K562 (cell line): ENCODE data around the gene ARHGAP22. TPM values are rescaled to one million over a fixed set of nuclear protein-coding genes. Genes with fewer than 3 reads are reported as not detected.
A peak's percentile ranks its signal among the peaks of the same experiment; 100 is the strongest.

ENCODE experiments used
- CBFB ChIP-seq: sonication (generic); formaldehyde crosslinking; IDR thresholded peaks from 2 replicates; pipeline ENCODE4 v1.4.0; 2020; ENCODE audit warnings: mild to moderate bottlenecking, missing genetic modification reagents
- CBX2 ChIP-seq: fragments of 200-600 bp; sonication (generic); IDR thresholded peaks from one replicate; pipeline ENCODE4 v1.6.1; 2012; ENCODE audit warnings: mild to moderate bottlenecking, low read length, inconsistent platforms; ENCODE audit not compliant: insufficient read depth, poor library complexity, severe bottlenecking
- DDX20 ChIP-seq: fragments of 450-650 bp; IDR thresholded peaks from 2 replicates; pipeline ENCODE4 v1.6.1; 2016; ENCODE audit warnings: missing genetic modification characterization, low read depth, mild to moderate bottlenecking, missing compliant biosample characterization, moderate library complexity
- E2F6 ChIP-seq, 2 experiments: IDR thresholded peaks; 2 replicates each; pipeline ENCODE4 v1.6.1; 2011; ENCODE audit warnings: borderline replicate concordance in 1 of 2, control low read depth in 1 of 2, low read depth in 1 of 2, low read length in 1 of 2, mild to moderate bottlenecking in 1 of 2, mixed read lengths in 1 of 2, moderate library complexity in 1 of 2; ENCODE audit not compliant: insufficient read depth in 1 of 2, insufficient read length in 1 of 2, poor library complexity in 1 of 2, severe bottlenecking in 1 of 2; ENCODE audit errors: extremely low read depth in 1 of 2
- ELF4 ChIP-seq: fragments of 450-650 bp; formaldehyde crosslinking; IDR thresholded peaks from 2 replicates; pipeline ENCODE4 v1.4.0; 2022; ENCODE audit warnings: missing genetic modification characterization
- ERF ChIP-seq: fragments of 450-650 bp; formaldehyde crosslinking; IDR thresholded peaks from 2 replicates; pipeline ENCODE4 v1.4.0; 2020; ENCODE audit warnings: mild to moderate bottlenecking, mixed read lengths
- KDM2B ChIP-seq: fragments of 250-450 bp; sonication (Bioruptor Pico); IDR thresholded peaks from 2 replicates; pipeline ENCODE4 v1.8.0; 2021; ENCODE audit warnings: mild to moderate bottlenecking, moderate library complexity
- LEF1 ChIP-seq: fragments of 450-650 bp; IDR thresholded peaks from 2 replicates; pipeline ENCODE4 v1.6.1; 2016; ENCODE audit warnings: mild to moderate bottlenecking
- NR2F6 ChIP-seq: fragments of 450-650 bp; formaldehyde crosslinking; IDR thresholded peaks from 2 replicates; pipeline ENCODE4 v1.4.0; 2020; ENCODE audit warnings: mild to moderate bottlenecking
- PCBP2 ChIP-seq: fragments of 200-400 bp; formaldehyde crosslinking; IDR thresholded peaks from 2 replicates; pipeline ENCODE4 v1.6.1; 2018; ENCODE audit warnings: low read length, low read depth, mild to moderate bottlenecking, moderate library complexity; ENCODE audit not compliant: poor library complexity, severe bottlenecking
- PPARD ChIP-seq: fragments of 250-450 bp; sonication (Bioruptor Pico); IDR thresholded peaks from 2 replicates; pipeline ENCODE4 v1.8.0; 2022; ENCODE audit warnings: inconsistent platforms, mild to moderate bottlenecking, moderate library complexity
- RHOXF2B ChIP-seq: fragments of 250-450 bp; sonication (Bioruptor Pico); conservative IDR thresholded peaks from 2 replicates; pipeline ENCODE4 v1.5.1; 2021
- RREB1 ChIP-seq: fragments of 250-450 bp; sonication (Bioruptor Pico); IDR thresholded peaks from 2 replicates; pipeline ENCODE4 v1.4.0; 2020
- SLC30A9 ChIP-seq: fragments of 250-450 bp; sonication (Bioruptor Pico); IDR thresholded peaks from 2 replicates; pipeline ENCODE4 v1.8.0; 2022; ENCODE audit warnings: mild to moderate bottlenecking, moderate library complexity
- UBTF ChIP-seq, 2 experiments: IDR thresholded peaks; 2 replicates each; pipeline ENCODE4 v1.6.1; 2012; ENCODE audit warnings: improper control_type of control experiment in 2 of 2, low read depth in 2 of 2, low read length in 2 of 2, borderline replicate concordance in 1 of 2
- XRCC5 ChIP-seq: fragments of 200-400 bp; formaldehyde crosslinking; IDR thresholded peaks from 2 replicates; pipeline ENCODE4 v1.6.1; 2017; ENCODE audit warnings: low read depth, mild to moderate bottlenecking, low read length
- ZFP1 ChIP-seq: fragments of 450-650 bp; formaldehyde crosslinking; IDR thresholded peaks from 2 replicates; pipeline ENCODE4 v1.4.0; 2020; ENCODE audit warnings: mild to moderate bottlenecking, mixed read lengths
- ZNF165 ChIP-seq: fragments of 250-450 bp; sonication (Bioruptor Pico); IDR thresholded peaks from 2 replicates; pipeline ENCODE4 v1.4.0; 2020; ENCODE audit warnings: borderline replicate concordance
- ZNF655 ChIP-seq: fragments of 250-450 bp; sonication (Bioruptor Pico); IDR thresholded peaks from 2 replicates; pipeline ENCODE4 v1.5.0; 2021
- polyA plus RNA-seq, 8 experiments: library from polyadenylated mRNA; depleted of rRNA in 4 of 8; stranded (reverse) in 5 of 8; unstranded in 3 of 8; fragments of >200 nt; fragmentation: Nextera tagmentation in 2 of 8; fragmentation: Illumina TruSeq in 1 of 8; extraction: Ambion mirVana in 2 of 8; extraction: Trizol in 1 of 8; gene quantifications; 2 replicates each; pipeline versions ENCODE4 v1.2.1 to v1.2.3, GENCODE V29; 2011 to 2014; ENCODE audit warnings: inconsistent platforms in 1 of 8, missing spikeins in 1 of 8
- total RNA-seq, 7 experiments: library from RNA; depleted of rRNA in 6 of 7; stranded (reverse); fragments of >200 nt in 6 of 7; fragmentation: Illumina TruSeq in 2 of 7; extraction: Trizol in 2 of 7; gene quantifications; 2 replicates each; pipeline versions ENCODE4 v1.2.1 to v1.2.3, GENCODE V29; 2011 to 2021; ENCODE audit warnings: low replicate concordance in 1 of 7

Gene ARHGAP22
- total and polyA plus RNA-seq, 9 of the 15 experiments (the other 6 are each of a cell fraction or from before 2014, with no cell fraction given), result 1.3 to 28.1 (median 12.7) TPM

GRCh38 chr10:48431871-48432270 is 173.0 kb downstream of the ARHGAP22 start (continued):
- no peak for TF ChIP-seq KDM2B (CRISPR knock-in tag)
- no peak for TF ChIP-seq NR2F6
- TF ChIP-seq DDX20 (tag), result no peak
- no peak for TF ChIP-seq CBX2
- no peak for TF ChIP-seq ZNF165 (CRISPR knock-in tag)
- no peak for TF ChIP-seq RREB1 (CRISPR knock-in tag)
- no peak for TF ChIP-seq RHOXF2B (CRISPR knock-in tag)
- no peak for TF ChIP-seq SLC30A9 (CRISPR knock-in tag)
- peak; percentile 77 for TF ChIP-seq LEF1
- no peak for TF ChIP-seq ERF (CRISPR knock-in tag)
- no peak for TF ChIP-seq CBFB (CRISPR knock-in tag)
- TF ChIP-seq PCBP2, result no peak
- TF ChIP-seq UBTF (IDR thresholded peaks at IDR 0.05; ENCODE audit: borderline replicate concordance in 1 of 2, low read depth in 2 of 2, low read length in 2 of 2), result no peak
- TF ChIP-seq PPARD (CRISPR knock-in tag), result no peak
- no peak for TF ChIP-seq ZFP1 (CRISPR knock-in tag)
- no peak for TF ChIP-seq E2F6 (IDR thresholded peaks at IDR 0.05; ENCODE audit: borderline replicate concordance in 1 of 2, extremely low read depth in 1 of 2, insufficient read depth in 1 of 2, insufficient read length in 1 of 2, low read depth in 1 of 2, low read length in 1 of 2, poor library complexity in 1 of 2, severe bottlenecking in 1 of 2)
- no peak for TF ChIP-seq ZNF655 (CRISPR knock-in tag)
- no peak for TF ChIP-seq XRCC5
- TF ChIP-seq ELF4 (CRISPR knock-in tag), result no peak
